VCaP (cell line): ENCODE results near the gene ZNF319.
A peak's percentile ranks its signal among the peaks of the same experiment; 100 is the strongest.

ENCODE experiments used
- H3K27ac ChIP-seq: fragments of 450-650 bp; 2 replicates; pipeline ENCODE4 v1.5.1; 2017
- CTCF ChIP-seq: fragments of 450-650 bp; conservative IDR thresholded peaks from 2 replicates; pipeline ENCODE4 v1.5.1; 2017; ENCODE audit warnings: mild to moderate bottlenecking, moderate library complexity

ZNF319 gene

GRCh38 chr16:57996406-57997175, 3.9 kb downstream of the ZNF319 start:
- TF ChIP-seq CTCF, result no peak
- no peak overlapping the region for H3K27ac ChIP-seq

- H3K27ac ChIP-seq, result no peak overlapping the region
- no peak for TF ChIP-seq CTCF
Measured at GRCh38 chr16:57995721-57996405, 4.6 kb downstream of the ZNF319 start.

- H3K27ac ChIP-seq, result no peak overlapping the region
- peak; percentile 45 for TF ChIP-seq CTCF
Measured at GRCh38 chr16:57994778-57995177, 5.7 kb downstream of the ZNF319 start.

GRCh38 chr16:57994361-57994760, 6.1 kb downstream of the ZNF319 start:
- no peak for TF ChIP-seq CTCF

GRCh38 chr16:57993897-57994296, 6.6 kb downstream of the ZNF319 start:
- no peak for TF ChIP-seq CTCF
- H3K27ac ChIP-seq, result peak overlapping the region; percentile 63

More at GRCh38 chr16:57994361-57994760, 6.1 kb downstream of the ZNF319 start:
- no peak overlapping the region; the same call in 1 of the 2 replicates for H3K27ac ChIP-seq

GRCh38 chr16:57993438-57993837, 7.0 kb downstream of the ZNF319 start:
- H3K27ac ChIP-seq, result peak overlapping the region; percentile 63
- no peak for TF ChIP-seq CTCF

GRCh38 chr16:57992084-57992483, 8.4 kb downstream of the ZNF319 start:
- peak overlapping the region; percentile 63 for H3K27ac ChIP-seq
- no peak for TF ChIP-seq CTCF
